Occipital lobe (tissue), 2 donors: Measurements from ENCODE around the gene TMX3. TPM values are rescaled to one million over a fixed set of nuclear protein-coding genes. Genes with fewer than 3 reads are reported as not detected.

Experiments used
- DNase-seq: peaks from one replicate; lab custom pipeline; 2025; lab: John Stamatoyannopoulos, UW
- total RNA-seq: library from RNA; depleted of rRNA; stranded (reverse); fragments of >200 nt; gene quantifications from one replicate; pipeline ENCODE4 v1.2.3, GENCODE V29; 2014

TMX3 gene
- total RNA-seq = 84.7 TPM

GRCh38 chr18:68714712-68715496, at the start of gene TMX3:
TSS of gene TMX3 (minus strand) at chr18:68715108. CDS start at chr18:68714981, 127 bp downstream.
- DNase-seq = peak; percentile 84

- no peak for DNase-seq
Measured at GRCh38 chr18:68764016-68764415, 49.1 kb upstream of the TMX3 start.

GRCh38 chr18:68763083-68763482, 48.2 kb upstream of the TMX3 start:
- DNase-seq = no peak

- DNase-seq = no peak
Measured at GRCh38 chr18:68759308-68759707, 44.4 kb upstream of the TMX3 start.

GRCh38 chr18:68757126-68757525, 42.2 kb upstream of the TMX3 start:
- DNase-seq = no peak

- no peak for DNase-seq
Measured at GRCh38 chr18:68742206-68742605, 27.3 kb upstream of the TMX3 start.

GRCh38 chr18:68740966-68741365, 26.1 kb upstream of the TMX3 start:
- no peak for DNase-seq

GRCh38 chr18:68739462-68739861, 24.6 kb upstream of the TMX3 start:
- DNase-seq = no peak

GRCh38 chr18:68738564-68738963, 23.7 kb upstream of the TMX3 start:
- DNase-seq = peak; percentile 67

GRCh38 chr18:68735483-68736343, 20.8 kb upstream of the TMX3 start:
- no peak for DNase-seq

- no peak for DNase-seq
Measured at GRCh38 chr18:68734308-68734707, 19.4 kb upstream of the TMX3 start.

- DNase-seq = no peak
Measured at GRCh38 chr18:68733707-68734106, 18.8 kb upstream of the TMX3 start.

GRCh38 chr18:68728081-68728700, 13.3 kb upstream of the TMX3 start:
- no peak for DNase-seq

GRCh38 chr18:68727506-68727905, 12.6 kb upstream of the TMX3 start:
- DNase-seq = no peak

- no peak for DNase-seq
Measured at GRCh38 chr18:68725346-68725745, 10.4 kb upstream of the TMX3 start.

- DNase-seq = no peak
Measured at GRCh38 chr18:68724021-68724420, 9.1 kb upstream of the TMX3 start.

GRCh38 chr18:68723539-68723938, 8.6 kb upstream of the TMX3 start:
- no peak for DNase-seq

GRCh38 chr18:68722821-68723220, 7.9 kb upstream of the TMX3 start:
- no peak for DNase-seq

GRCh38 chr18:68721681-68722583, 7.0 kb upstream of the TMX3 start:
- no peak for DNase-seq

GRCh38 chr18:68714366-68714711, 569 bp downstream of the TMX3 start:
- no peak for DNase-seq

- DNase-seq = no peak
Measured at GRCh38 chr18:68713796-68714195, 1.1 kb downstream of the TMX3 start.
